GM18502 (cell line): ENCODE measurements around the gene RAI1.

Source experiments
- ATAC-seq: cut with Tn5 transposase; IDR thresholded peaks from one replicate; pipeline ENCODE4 v1.9.1; 2021; ENCODE audit warnings: mild to moderate bottlenecking; ENCODE audit not compliant: unreplicated experiment, poor library complexity

The RAI1 gene

DNA sequence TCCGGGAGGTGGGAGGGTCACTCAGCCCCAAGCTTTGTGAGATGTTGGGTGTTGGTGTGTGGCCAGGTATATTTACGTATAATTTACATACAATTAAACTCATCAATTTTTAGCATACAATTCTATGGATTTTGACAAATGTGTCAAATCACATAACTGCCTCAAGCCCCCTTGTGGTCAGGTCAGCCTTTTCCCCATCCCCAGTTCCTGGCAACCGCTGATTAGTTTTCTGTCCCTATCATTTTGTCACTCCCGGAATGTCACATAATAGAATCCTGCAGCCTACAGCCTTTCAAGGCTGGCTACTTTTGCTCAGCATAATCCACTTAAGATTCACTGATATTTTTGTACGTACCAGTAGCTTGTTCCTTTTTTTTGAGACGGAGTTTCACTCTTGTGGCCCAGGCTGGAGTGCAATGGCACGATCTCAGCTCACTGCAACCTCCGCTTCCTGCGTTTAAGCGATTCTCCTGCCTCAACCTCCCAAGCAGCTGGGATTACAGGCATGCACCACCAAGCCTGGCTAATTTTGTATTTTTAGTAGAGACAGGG is 19.3 kb upstream of the RAI1 start:
- ATAC-seq: no peak

DNA sequence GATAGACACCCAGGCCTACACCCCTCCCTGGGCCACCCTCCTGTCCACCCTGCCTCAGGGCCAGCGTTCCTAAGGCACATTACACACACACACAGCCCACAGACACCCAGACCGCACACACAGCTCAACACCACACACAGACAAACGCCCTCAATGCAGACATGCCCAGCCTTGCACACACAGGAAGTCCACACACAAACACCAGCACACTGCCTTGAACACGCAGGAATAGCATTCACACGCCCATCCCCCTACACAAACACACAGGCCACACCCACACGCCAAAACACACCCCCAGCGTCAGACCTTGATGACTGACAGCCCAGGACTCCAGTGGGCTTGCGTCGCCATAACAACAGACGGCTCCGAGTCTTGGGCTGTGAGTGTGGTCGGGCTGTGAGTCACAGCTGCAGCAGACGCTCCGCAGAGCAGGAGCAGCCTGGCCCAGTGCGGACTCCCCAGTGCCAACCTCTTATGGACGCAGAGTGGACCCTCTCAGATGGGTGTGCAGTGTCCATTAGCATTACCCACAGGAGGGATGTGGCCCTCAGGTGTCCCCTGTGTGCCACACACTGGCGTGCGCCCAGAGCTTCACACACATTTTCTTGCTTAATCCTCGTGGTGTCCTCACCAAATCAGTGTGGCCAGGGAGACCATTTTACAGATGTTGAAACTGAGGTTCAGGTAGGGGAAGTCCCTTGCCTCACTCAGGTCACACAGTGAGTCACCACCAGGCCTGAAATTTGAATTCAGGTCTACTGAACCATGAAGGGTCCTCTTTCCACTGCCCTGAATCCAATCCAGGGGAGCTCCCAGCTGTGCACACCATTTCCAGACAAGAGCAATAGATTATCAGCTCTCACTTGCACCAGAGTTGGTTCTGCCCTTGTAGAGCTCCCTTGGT is 17.8 kb upstream of the RAI1 start:
- peak; percentile 85 for ATAC-seq

GRCh38 chr17:17664064-17664452 is 17.2 kb upstream of the RAI1 start:
- ATAC-seq: no peak

DNA sequence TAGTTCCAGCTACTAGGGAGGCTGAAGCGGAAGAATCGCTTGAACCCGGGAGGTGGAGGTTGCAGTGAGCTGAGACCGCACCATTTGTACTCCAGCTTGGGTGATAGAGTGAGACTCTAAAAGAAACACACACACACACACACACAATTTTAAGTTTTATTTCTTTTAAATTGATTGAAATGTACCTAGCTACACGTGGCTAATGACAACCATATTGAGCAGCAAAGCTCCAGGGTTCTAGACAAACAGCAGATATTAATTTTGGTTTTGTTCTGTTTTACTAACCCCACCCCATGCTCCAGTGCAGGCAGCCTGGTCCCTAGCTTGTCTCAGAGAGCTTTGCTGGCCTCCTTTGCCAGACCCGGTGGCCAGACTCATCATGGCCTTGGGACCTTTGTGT is 16.0 kb upstream of the RAI1 start:
- no peak for ATAC-seq

DNA sequence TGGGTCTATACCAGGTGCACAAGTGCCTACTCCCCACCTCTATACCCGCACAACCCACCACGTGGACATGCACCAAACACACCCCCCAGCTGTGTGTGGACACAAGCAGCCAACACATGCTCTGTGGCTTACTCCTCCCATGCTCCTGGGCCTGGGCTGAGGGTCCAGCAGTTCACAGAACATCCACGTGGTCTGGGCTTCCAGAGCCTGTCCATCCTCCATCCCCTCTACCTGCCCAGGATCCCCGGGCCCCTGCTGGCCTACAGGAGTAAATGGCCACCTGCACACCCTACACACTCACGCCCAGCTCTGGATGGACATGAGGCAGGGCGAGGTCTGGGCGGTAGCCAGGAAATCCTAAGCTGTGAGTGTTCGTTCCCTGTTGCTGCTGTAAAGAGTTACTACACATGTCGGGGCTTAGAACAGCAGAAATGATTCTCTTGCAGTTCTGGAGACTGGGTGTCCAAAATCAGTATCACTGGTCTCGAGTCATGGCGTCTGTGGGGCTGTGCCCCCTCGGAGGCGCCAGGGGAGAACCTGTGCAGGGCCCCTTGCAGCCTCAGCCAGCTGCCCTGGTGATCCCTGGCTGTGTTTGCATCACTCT is 15.0 kb upstream of the RAI1 start:
- ATAC-seq: no peak

- no peak for ATAC-seq
Measured at GRCh38 chr17:17667231-17667630, 14.0 kb upstream of the RAI1 start.

GRCh38 chr17:17667947-17668346 is 13.3 kb upstream of the RAI1 start:
- no peak for ATAC-seq

- no peak for ATAC-seq
Measured at GRCh38 chr17:17668358-17668757, 12.9 kb upstream of the RAI1 start.

DNA sequence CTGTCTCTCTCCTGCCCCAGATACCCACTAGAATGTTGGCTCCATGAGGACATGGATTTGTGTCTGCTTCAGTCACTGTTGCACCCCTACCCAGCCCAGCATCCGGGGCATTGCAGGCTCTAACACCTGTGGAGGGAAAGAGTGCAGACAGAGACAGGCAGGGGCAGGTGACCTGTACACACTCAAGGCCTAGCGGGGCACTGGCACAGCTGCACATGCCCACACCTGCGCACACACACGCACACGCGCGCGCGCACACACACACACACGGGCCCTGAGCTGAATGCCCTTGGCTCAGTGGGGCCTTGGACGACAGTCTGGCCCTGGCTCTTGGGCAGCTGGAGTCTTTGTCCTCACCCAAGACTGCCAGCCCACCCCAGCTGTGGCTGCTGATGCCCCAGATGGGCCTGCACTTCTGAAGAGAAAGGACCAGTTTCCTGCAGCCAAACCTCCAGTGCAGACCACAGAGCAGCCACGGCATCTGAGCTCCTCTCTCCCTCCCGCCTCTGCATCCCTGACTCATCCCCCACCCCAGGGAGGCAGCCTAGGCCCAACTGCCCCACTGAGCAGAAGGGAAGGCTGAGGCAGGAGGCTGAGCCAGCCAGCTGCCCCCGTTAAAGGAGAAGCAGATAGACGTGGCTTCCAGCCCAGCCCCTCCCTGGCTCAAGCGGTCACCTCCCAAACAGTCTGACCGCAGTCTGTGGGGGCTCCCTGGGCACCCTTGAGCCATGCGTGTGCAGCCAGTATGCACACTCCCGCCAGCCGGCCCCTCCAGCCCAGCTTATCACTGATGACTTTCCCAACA is 12.3 kb upstream of the RAI1 start:
- ATAC-seq: no peak

DNA sequence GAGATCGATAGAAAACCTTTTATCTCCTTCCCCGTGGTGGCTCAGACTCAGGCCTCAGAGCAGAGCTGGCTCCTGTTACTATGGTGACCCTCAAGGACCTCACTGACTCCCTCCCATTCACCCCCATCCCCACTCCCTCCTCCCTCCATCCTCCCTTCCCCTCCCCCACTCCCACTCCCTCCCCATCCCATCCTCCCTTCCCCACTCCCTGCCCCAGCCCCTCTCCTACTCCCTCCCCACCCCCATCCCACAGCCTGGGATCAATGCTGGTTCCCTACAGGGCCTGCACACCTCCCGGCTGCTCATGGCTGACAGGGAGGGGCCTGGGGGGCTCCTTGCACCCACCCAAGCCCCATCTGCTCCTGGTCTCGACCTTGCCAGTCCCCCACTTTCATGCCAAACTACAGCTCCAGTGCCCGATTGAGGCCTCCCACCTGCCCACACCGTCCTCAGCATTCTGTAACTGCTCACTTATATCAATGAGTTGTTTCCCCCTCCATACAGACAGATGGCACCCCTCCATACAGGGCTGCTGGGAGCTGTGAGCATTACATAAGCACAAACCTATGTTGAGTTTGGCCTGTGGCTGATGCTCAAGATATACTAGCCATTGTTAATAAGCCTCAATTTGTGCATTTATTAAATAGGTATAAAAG is 11.6 kb upstream of the RAI1 start:
- no peak for ATAC-seq

DNA sequence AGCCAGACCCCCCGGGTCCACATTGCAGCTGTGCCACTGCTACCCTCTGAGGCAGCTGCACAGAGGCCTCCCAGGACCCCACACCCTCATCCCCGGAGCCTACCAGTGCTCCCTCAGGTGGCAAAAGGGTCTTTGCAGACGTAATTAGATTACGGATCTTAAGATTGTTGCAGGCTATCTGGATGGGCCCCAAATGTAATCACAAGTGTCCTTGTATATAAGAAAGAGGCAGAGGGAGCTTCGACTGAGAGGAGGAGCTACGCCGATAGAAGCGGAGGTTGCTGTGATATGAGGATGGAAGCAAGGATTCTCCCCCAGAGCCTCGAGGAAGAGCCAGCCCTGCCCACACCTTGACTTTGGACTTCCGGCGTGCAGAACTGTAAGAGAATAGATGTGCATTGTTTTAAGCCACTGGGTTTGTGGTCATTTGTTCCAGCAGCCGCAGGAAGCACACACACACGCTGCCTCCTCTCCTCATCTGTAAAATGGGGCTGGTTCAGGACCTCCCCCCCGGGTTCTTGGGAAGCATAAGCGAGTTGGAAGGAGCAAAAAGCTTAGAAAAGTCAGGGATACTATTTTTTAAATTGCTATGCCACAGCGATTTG is 10.5 kb upstream of the RAI1 start:
- no peak for ATAC-seq

DNA sequence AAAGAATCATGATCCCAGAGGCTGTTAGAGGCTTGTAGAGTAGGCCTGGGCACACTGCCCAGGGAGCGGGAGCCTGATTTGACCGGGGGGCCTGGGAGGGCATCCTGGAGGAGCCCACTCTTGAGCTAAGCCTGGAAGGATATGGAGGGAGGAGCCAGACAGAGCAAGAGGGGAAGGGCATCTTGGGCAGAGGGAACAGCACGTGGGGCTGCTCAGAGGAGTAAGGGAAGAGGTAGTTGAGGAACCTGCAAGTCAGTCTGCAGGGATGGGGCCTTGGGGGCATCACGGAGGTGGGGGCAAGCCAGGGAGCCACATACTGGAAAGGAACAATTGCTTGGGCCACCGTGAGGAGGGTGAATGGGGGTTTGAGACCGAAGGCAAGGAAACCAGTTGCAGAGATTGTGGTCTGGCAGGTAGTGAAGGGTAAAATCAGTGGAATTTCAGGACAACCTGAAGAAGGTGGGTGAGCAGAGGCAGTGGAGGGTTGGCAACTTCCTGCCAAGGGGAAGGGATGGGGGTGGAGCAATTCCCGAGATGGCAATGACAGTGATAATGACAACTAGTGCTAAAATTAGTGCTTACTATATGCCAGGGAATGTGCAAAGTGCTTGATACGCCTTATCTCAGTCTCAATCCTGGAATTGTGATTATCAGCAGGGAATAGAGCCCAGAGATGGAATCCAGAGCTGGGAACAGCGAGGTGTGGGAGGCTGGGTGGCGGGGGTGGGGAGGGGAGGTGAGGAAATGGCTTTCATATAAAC is 9.7 kb upstream of the RAI1 start:
- ATAC-seq: no peak

DNA sequence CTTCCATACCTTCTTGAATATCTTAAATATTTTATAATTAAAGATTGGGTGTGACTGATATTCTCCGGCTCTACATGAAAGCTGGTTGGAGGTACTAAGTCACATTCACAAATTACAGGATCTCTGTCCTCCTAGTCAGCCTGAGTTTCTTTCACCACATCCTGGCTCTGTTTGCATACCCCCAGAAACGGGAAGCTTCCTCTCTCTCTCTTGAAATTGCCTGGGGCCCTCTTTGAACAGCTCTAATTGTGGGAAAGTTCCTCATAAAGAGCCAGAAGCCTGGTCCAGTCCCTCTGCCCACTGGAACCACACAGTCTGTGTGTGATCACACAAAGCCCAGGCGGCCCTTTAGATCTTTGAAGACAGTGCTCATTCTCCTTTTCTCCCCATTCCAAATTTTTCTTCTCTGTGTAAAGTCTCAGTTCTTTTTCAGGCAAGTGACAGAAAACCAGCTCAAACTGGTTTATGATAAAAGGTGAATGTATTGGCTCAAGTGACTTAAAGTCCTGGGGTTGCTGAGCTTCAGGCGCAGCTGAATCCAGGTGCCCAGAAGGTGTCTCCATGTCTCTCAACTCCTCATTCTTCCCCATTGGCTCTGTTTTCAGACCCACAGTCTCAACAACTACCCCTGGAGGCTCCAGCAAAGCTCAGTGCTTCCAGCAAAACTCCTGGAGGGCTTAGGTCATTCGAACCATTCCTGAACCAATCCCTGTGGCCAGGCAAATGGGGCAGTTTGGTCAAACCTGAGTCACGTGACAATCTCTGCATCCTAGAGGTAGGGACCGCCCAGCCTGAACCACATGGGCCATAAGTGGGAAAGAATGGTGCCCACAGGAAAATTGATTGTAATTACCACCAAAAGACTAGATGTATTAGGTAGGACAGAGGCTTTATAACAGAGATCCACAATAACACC is 8.5 kb upstream of the RAI1 start:
- ATAC-seq: no peak

GRCh38 chr17:17675416-17675815 is 5.8 kb upstream of the RAI1 start:
- no peak for ATAC-seq

DNA sequence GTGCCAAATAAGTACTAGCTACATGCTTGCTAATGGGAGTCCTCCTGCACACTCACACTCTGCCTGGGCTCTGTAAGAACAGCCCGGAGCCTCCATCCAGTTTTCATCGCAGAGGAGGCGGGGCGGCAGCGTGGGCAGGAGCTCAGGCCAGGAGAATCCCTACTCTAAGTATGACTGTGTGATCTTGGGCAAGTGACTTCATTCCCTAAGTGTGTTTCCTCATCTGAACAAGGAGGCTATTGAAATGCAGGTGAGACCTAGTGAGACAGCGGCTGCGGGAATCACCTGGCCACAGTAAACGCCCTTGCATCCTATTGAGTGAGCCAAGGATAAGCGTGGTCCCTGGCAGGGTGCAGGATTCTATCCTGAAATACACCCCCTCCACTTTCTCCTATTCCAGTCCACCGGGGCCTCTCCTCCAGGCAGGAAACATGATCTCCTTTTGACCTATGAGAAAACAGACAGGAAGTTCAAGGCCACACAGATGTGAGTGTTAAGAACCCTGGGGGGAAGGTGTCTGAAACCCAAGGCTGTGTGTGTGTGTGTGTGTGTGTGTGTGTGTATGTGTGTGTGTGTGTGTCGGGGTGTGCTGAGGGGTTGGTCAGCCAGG is 5.2 kb upstream of the RAI1 start:
- no peak for ATAC-seq

DNA sequence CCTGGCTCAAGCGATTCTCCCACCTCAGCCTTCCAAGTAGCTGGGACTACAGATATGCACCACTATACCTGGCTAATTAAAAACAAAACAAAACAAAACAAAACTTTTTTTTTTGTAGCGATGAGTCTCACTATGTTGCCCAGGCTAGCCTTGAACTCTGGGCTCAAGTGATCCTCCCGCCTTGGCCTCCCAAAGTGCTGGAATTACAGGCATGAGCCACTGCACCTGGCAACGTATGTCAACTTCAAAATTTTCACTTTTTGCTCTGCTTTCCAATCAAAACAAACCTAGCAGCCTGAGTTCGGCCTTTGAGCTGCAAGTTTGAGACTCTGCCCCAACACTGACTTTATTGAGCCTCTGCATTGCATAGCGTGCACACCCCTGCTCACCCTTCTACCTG is 4.5 kb upstream of the RAI1 start:
- ATAC-seq: no peak

DNA sequence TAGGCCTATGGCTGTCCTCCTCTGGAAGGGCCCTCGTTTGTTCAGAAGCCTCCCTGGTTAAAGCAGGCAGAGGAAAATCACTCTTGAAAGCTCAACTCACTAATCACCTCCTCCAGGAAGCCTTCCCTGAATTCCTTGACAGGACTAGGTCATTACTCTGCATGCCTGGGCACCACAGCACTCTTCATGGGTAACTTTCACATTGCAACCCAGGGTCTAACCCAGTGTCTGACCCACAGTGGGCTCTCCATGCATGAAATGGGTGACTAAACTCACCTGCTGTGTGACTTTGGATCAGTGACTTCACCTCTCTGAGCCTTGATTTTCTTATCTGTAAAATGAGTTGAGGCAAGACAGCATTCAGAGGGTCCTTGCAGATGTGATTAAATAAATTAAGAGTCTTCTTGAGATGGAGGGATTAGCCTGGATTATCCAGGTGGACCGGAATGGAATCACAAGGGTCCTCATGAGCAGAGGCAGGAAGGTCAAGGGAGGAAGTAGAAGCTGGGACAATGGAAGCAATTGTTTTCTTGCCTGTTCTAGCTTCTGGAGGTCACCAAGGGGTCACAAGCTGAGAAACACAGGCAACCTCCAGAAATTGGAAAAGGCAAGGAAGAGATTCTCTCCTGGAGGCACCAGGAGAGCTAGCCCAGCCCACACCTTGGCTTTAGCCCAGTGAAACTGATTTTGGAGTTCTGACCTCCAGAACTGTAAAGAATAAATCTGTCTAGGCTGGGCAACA is 3.8 kb upstream of the RAI1 start:
- ATAC-seq: no peak
